ENCODE data around the gene SIK2. TPM values are rescaled to one million over a fixed set of nuclear protein-coding genes. Genes with fewer than 3 reads are reported as not detected.
A peak's percentile ranks its signal among the peaks of the same experiment; 100 is the strongest.

Gene SIK2
- total and polyA plus RNA-seq, 9 of the 15 experiments (the other 6 are each of a cell fraction or from before 2014, with no cell fraction given), result 0.74 to 11.6 (median 3.8) TPM

GRCh38 chr11:111680486-111681175, 78.4 kb downstream of the SIK2 start (continued):
- TF ChIP-seq MNT (conservative IDR thresholded peaks at IDR 0.05) (no peak), POLR2AphosphoS2 (IDR thresholded peaks at IDR 0.05; ENCODE audit: low read length) (no peak)

- no peak overlapping the region for H2AFZ ChIP-seq (ENCODE audit: low read depth, low read length)
- FAIRE-seq, result peak; percentile 26
- no peaks in the 10 kb centered on the region for H4K20me1 ChIP-seq (replicated peaks; ENCODE audit: control insufficient read depth, insufficient read depth, low read length)
- H3K27ac ChIP-seq (ENCODE audit: extremely low read depth, low read depth, low read length), result no peak overlapping the region
- ChIA-PET POLR2A (interaction anchor here (0.6 to 1.6 kb wide), 4 partner anchors 13 to 81 kb away, joined by 3 to 6 read pairs (median 4); partner anchors contain the start of gene SIK2), CTCF (ENCODE audit: low intra/inter-chr PET ratio) (no interaction called here)
- ATAC-seq, result no peak
- WGBS (ENCODE audit: insufficient coverage, low coverage, missing lambda C conversion rate), result 90% methylated on average over 3 of the region's 3 CpGs
- in situ Hi-C loops (cut with MboI), result no loop called here
- no peaks in the 10 kb centered on the region; a peak in 1 of 5 replicates for H3K4me1 ChIP-seq (replicated peaks in 1 of 2; ENCODE audit: control insufficient read depth in 2 of 2, insufficient read depth in 2 of 2, low read length in 2 of 2)
- H3K79me2 ChIP-seq (ENCODE audit: control insufficient read depth, insufficient read depth, low read length), result no peaks in the 10 kb centered on the region
- intact Hi-C loops (cut with micrococcal nuclease), result no loop called here
- no peak for DNase-seq (ENCODE audit: extremely low read depth in 1 of 4, low spot score in 3 of 4)
- H3K27me3 ChIP-seq (ENCODE audit: control insufficient read depth in 2 of 2, insufficient read depth in 2 of 2, low read length in 2 of 2), result no peaks in the 10 kb centered on the region
- no peak overlapping the region for H3K4me3 ChIP-seq
- no peak overlapping the region for H3K9ac ChIP-seq (ENCODE audit: insufficient read depth in 1 of 2, low read depth in 2 of 2, low read length in 2 of 2)
- H3K36me3 ChIP-seq (ENCODE audit: control insufficient read depth, insufficient read depth, low read length), result peaks cover 9% of the 10 kb centered on the region; the same call in 2 of the 3 replicates
- BruUV-seq (replicated peaks), result no TSS peak
- H3K9me3 ChIP-seq (replicated peaks; ENCODE audit: control insufficient read depth, insufficient read depth, low read depth, low read length), result no peaks in the 10 kb centered on the region
- no peaks in the 10 kb centered on the region for H3K9me1 ChIP-seq (ENCODE audit: control insufficient read depth, insufficient read depth, low read length)
- H3K4me2 ChIP-seq (ENCODE audit: insufficient read depth, low read length), result no peak overlapping the region
- TF ChIP-seq MYNN (IDR thresholded peaks at IDR 0.05), result no peak
- TF ChIP-seq MYNN (CRISPR knock-in tag; IDR thresholded peaks at IDR 0.05), result no peak
- no peak for TF ChIP-seq ZBTB8A (IDR thresholded peaks at IDR 0.05; ENCODE audit: partially characterized antibody)
- TF ChIP-seq PPARD (CRISPR knock-in tag; IDR thresholded peaks at IDR 0.05), result no peak
- no peak for TF ChIP-seq RCOR1 (IDR thresholded peaks at IDR 0.05; ENCODE audit: borderline replicate concordance in 1 of 2, low read depth in 2 of 2, low read length in 2 of 2)
- TF ChIP-seq ILF3 (IDR thresholded peaks at IDR 0.05; ENCODE audit: borderline replicate concordance), result no peak
- no peak for TF ChIP-seq HDGF (IDR thresholded peaks at IDR 0.05)
- no peak for TF ChIP-seq ZFX (CRISPR knock-in tag; IDR thresholded peaks at IDR 0.05)
- TF ChIP-seq TRIM28 (IDR thresholded peaks at IDR 0.05), result no peak
- no peak for TF ChIP-seq BCOR (IDR thresholded peaks at IDR 0.05)
These were observed 81.6 kb downstream of the SIK2 start for GRCh38 chr11:111683806-111684205.
